ENCODE measurements around the gene CERKL. TPM values are rescaled to one million over a fixed set of nuclear protein-coding genes. Genes with fewer than 3 reads are reported as not detected.
A peak's percentile ranks its signal among the peaks of the same experiment; 100 is the strongest.

CERKL gene
- total and polyA plus RNA-seq, 2 donors (not counting 1 experiment from before 2014, with no cell fraction given), result 0.03 TPM; not detected in 1

- Histone ChIP-seq H3K79me2 (ENCODE audit: control insufficient read depth, insufficient read depth, low read length) (no peaks in the 10 kb centered on the region), H4K20me1 (ENCODE audit: control insufficient read depth, insufficient read depth, low read length, poor library complexity, severe bottlenecking) (no peaks in the 10 kb centered on the region), H3K4me2 (replicated peaks; ENCODE audit: low read depth, low read length, poor library complexity, severe bottlenecking) (peak overlapping the region; percentile 70), H3K27ac (ENCODE audit: low read length in 2 of 2) (no peak overlapping the region), H3K36me3 (replicated peaks in 1 of 2; ENCODE audit: control extremely low read depth in 1 of 2, control insufficient read depth in 1 of 2, extremely low read depth in 1 of 2, insufficient read depth in 2 of 2, low read length in 1 of 2) (no peaks in the 10 kb centered on the region), H3K4me3 (ENCODE audit: control extremely low read depth in 1 of 5, extremely low read depth in 1 of 5, insufficient read depth in 1 of 5, low read depth in 2 of 5, low read length in 4 of 5) (peak overlapping the region in 2 of 5 experiments; percentile 11 to 20), H3K4me1 (ENCODE audit: control insufficient read depth in 2 of 2, insufficient read depth in 2 of 2, low read length in 2 of 2) (peaks cover 55 to 71% of the 10 kb centered on the region in 2 donors), H2AFZ (ENCODE audit: insufficient read depth, low read depth, low read length, poor library complexity, severe bottlenecking) (peak overlapping the region; percentile 12), H3K27me3 (replicated peaks in 1 of 4; ENCODE audit: control extremely low read depth in 1 of 4, control insufficient read depth in 3 of 4, insufficient read depth in 4 of 4, low read length in 3 of 4) (peaks cover 3 to 89% (median 77%) of the 10 kb centered on the region in 4 experiments), H3K9ac (ENCODE audit: low read length) (peak overlapping the region; percentile 31), H3K9me3 (ENCODE audit: control extremely low read depth in 1 of 3, control insufficient read depth in 2 of 3, insufficient read depth in 1 of 3, low read length in 2 of 3) (peaks cover 1 to 65% (median 13%) of the 10 kb centered on the region in 3 donors)
- intact Hi-C loops (cut with micrococcal nuclease), result no loop called here
- ChIA-PET CTCF (interaction anchor here (1.5 kb wide), 1 partner anchor 32 kb away, joined by 5 read pairs; no protein-coding TSS in a partner anchor), POLR2A (no interaction called here)
- DNase-seq, result peak; percentile 30
- no peak for ATAC-seq (ENCODE audit: low read depth)
- Mint-ChIP-seq H3K4me3 (peak overlapping the region; percentile 70), H3K27ac (peak overlapping the region; percentile 11), H3K27me3 (peaks cover 84% of the 10 kb centered on the region), H3K9me3 (ENCODE audit: insufficient read depth) (peaks cover 8% of the 10 kb centered on the region), H3K4me1 (peaks cover 54% of the 10 kb centered on the region)
- WGBS (ENCODE audit: insufficient coverage), result 8% methylated on average over 36 of the region's 42 CpGs
- no peak for TF ChIP-seq CTCF (IDR thresholded peaks at IDR 0.05)
- no peak for TF ChIP-seq EZH2 (IDR thresholded peaks at IDR 0.05; ENCODE audit: borderline replicate concordance, insufficient read depth, low read depth, low read length, poor library complexity, severe bottlenecking)
Observed at GRCh38 chr2:181682795-181683517, 26.1 kb upstream of the CERKL start.

Data from B cell (primary cell).